GM18951 (cell line): ENCODE measurements around the gene WDR86.

ENCODE experiments used
- POLR2A ChIP-seq: IDR thresholded peaks from 4 replicates; pipeline ENCODE4 v1.6.1; 2011; ENCODE audit warnings: mild to moderate bottlenecking; ENCODE audit not compliant: insufficient read length, insufficient read depth; ENCODE audit errors: extremely low read depth
- in situ Hi-C: fragments of 300-500 bp; cut with MboI; formaldehyde crosslinking; loops from one replicate; pipeline ENCODE4 v1.12.0; 2022; ENCODE audit warnings: low sequenced_read_pairs, mixed read lengths, inconsistent platforms; ENCODE audit not compliant: unreplicated experiment

Gene WDR86

DNA sequence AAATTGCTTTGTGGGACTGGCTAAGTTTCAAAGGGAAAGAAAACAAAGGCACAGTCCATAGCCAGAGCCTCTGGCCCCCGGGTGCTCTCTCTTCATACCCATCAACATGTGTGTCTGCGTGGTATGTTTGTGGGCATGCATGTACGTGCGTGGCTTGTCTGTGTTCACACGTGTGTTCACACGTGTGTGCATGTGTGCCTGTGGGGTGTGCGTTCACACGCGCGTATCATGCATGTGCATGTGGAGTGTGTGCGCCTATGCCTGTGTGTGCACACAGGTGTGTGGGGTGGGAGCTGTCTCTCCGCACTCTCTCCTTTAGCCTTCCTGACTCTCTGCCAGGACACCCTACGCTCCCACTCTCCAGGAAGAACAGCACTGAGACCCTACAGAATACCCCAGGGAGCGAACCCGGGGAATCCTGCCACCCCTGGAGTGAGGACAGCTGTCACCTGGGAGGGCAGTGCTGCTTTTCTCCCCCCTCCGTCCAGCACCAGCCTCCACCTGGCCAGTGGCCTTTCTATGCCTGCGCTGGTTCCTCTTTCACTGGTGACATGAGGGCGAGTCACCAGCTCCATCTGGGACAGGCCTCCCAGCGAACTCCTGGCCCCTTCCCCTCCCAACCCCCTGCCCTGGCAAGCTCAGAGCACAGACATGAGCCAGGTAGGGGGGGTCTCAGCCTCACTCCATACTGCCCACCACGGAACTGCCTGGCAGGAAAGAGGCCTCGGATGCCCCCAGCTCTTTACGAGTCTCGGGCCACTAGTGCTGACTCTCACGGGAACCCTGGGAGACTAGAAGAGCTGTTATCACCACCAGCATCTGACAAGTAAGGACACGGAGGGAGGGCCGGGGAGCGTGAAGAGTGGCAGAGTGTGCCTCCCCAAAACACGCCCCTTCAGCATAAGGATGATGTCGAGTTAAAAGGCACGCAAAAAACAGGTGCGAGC lies 16.5 kb downstream of the WDR86 start:
- in situ Hi-C loops: no loop called here
- TF ChIP-seq POLR2A: no peak

DNA sequence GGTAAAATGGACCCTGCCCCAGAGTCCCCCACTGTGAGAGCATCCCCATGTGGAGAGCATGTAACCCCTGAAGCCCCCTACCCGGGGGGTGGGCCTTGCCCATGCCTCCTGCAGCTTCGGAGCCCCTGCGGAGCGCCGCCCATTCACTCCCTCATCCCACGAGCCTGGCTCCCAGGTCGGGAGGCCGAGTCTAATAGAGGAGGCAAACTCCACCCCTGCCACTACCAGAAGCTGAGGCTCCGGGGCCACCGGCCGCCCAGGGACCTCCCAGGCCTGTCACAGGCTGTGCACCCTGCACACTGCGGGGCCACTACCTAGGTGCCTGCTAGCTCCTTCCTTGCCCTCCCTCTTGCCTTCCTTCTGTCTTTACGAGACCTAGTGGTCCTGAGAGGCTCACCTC lies 17.4 kb downstream of the WDR86 start:
- in situ Hi-C loops: no loop called here
- no peak for TF ChIP-seq POLR2A

DNA sequence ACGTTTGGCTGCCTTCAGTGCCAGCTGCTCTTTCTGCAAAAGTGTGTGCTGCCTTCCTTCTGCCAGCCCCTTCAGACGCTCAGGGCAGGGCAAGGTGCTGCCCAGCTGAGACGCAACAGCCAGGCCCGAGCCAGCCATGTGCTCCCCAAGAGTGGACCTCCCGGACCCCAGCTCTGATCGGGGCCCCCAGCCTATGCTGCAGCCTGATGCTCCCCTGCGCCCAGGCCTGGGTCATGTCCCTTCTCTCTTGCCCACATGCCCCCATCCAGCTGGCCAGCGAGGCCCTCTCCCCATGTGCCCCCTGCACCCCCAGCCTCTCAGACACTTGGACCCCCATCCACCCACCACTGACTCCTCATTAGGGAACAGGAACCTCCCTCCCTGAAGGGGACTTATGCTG lies 17.8 kb downstream of the WDR86 start:
- in situ Hi-C loops: no loop called here
- no peak for TF ChIP-seq POLR2A

DNA sequence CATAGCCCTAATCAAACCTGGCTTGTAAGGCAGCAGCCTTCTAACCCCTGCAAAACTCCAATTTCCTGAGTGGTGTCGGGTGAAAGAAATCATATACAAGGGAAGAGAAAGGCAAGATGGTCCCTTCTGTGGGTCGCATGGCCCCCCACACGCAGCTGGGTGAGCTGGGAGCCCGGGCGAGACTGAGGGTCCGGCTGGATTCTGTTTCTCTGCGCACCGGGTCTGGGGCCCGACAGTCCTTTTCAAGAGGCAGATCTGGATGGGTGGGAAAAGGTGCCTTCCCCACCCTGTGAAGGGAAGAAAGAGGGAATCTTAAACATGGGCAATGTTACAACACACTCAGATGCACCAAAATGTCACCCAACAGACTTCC lies 18.5 kb downstream of the WDR86 start:
- in situ Hi-C loops: no loop called here
- no peak for TF ChIP-seq POLR2A

DNA sequence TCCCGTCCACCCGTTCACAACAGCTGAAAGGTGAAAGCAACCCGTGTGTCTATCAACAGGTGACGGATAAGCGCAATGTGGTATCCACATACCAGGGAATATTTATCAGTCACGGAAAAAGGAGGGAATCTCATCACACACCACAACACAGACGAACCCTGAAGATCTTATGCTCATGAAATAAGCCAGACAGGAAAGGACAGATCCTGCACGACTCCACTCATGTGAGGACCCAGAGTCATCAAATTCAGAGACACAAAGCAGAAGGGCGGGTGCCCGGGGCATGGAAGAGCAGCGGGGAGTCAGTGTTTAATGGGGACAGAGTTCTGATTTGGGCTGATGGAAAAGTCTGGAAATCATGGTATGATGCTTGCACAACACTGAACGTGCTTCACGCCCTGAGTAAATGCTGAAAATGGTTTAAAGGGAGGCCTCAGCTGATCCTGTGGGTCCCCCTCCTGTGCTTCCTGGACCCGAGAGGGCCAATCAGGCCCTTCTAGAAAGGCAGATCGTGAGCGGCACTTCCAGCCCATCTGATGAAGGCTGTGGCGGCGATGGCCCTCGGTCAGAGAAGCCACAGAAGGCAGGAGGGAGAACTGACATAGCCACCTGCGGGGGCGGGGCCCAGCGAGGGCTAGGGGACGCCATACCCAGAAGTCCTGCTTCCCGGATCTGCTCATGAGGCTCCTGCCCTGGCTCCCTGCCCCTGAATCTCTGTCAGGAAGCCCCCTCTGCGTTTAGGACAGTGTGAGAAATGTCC lies 19.1 kb downstream of the WDR86 start:
- no peak for TF ChIP-seq POLR2A
- in situ Hi-C loops: no loop called here

DNA sequence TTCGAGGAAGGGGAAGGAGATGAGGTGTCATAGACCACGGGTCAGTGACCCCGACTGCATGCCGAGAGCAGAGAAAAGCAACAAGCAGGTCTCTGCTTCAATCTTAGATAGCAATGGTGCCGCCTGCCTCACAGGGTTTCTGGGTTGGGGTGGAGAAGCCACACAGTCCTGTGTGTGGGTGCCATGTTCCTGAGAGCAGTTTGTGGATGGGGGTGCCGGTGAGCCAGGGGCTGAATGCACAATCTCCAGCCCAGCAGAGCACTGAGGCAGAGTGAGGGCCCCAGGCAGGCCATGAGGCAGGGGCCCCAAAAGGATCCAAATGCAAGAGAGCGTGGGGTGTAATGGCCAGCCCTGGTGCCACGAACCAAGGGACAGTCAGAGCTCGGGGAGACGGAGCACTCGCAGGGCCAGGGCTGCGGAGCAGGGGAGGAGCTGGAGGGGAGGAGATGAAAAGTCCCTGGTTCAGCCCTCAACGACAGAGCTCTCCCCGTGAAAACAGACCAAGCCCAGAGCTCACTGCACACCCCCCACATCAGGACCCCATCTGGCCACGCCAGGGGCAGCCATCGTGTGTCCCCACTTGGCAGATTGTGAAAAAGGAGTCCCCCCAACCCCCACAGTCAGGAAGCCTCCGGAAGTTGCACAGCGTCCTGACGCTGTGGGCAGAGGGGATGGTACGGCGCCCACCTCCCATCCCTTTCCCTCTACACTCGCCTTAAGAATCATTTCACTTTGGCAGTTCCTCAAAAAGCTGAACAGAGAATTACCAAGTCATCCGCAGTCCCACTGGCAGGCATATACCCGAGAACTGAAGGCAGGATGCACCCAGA lies 19.9 kb downstream of the WDR86 start:
- in situ Hi-C loops: no loop called here

DNA sequence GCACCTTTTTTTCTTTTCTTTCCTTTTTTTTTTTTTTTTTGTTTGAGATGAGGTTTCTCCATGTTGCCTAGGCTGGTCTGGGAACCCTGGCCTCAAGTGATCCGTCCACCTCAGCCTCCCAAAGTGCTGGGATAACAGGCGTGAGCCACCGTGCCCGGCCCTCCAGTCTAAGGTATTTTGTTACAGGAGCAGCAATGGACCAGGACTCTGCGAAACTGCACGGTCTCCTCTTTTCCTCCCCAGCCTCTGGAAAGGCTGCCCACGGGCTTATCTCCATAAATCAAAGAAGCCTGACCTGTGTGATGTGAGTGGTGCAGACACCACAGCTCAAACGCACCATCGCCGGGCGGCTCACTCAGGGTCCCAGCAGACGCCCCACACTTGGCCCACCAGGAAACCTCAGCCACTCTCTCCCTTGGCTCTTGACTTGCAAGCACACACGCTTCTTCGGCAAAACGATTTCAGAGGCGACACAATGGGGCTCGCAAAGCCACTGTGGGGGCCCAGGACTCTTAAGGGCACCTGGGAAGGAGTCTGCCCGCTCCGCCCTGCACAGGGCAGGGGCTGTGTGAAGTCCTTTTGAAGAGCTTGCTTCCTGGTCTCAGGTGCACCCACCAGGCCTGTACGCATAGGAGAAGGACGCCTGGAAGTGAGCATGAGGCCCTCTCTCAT lies 20.6 kb downstream of the WDR86 start:
- no peak for TF ChIP-seq POLR2A
- in situ Hi-C loops: no loop called here

More for the DNA sequence above, 19.9 kb downstream of the WDR86 start:
- TF ChIP-seq POLR2A: no peak

DNA sequence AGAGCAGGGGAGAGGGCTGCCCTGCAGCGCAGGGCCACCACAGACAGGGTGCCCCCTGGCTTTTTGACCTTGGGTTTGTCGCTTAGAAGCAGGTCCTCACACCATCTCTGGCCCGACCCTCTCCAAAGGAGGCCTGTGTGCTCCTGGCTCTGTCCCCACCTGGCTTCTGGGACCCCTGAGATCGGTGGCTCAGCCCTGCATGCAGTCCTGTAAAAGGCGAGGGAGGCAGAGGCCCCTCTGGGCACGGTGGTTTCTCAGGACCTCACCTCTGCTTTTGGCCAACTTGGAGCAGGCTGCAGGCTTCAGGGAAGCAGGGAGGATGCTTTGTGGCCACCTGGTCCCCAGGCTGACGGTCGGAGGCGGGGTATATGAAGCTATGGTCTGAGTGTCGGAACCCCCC lies 21.4 kb downstream of the WDR86 start:
- no peak for TF ChIP-seq POLR2A
- in situ Hi-C loops: no loop called here

DNA sequence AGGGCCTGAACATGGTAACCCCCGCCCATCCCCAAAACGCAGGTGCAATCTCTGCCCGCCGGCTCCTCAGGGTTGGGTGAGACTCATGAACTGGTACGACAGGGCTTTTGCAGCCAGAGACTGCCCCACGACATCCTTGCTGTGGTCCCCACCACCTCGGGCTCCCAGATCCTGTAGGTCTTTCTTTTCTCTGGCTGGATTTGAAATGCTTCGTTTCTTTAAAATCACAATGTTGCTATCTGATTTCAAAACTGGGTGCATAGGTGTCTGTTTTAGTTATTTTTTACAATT lies 21.9 kb downstream of the WDR86 start:
- no peak for TF ChIP-seq POLR2A
- in situ Hi-C loops: no loop called here

DNA sequence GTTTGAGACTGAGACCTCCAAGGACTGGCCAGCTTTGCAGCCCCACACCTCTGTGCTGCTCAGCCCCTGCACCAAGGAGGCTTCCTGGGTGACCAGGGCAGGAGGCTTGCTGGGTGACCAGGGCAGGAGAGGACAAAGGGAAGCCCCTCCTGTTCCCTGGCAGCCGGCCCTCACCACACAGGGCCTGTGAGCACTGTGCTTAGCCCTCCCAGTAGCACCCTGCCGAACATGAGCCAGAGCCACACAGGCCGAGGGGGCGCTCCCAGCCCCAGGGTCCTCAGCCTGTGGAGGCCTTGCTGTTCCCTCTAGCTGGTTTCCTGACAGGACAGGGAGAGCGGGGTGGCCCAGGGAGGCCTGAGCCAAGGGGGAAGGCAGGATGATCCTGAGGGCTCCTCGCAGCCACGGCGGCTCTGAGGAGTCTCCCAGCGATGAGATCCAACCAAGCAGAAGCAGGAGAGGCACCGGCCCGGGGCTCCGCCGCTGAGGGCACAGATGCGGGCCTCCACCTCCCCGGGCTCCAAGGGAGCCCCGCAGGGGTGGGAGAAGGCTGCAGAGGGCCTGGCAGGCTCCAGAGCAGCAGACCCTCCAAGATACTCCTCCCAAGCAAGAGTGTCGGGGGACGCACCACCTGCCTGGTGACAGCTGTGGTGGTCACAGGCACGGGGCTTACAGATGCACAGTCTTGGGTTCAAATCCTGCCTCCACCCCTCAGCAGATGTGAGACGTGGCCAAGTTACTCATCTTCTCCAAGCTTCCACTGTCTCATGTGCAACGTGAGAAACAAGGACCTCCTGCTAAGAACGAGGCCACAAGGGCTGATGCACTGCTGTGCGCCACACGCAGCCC lies 22.5 kb downstream of the WDR86 start:
- in situ Hi-C loops: no loop called here
- no peak for TF ChIP-seq POLR2A

DNA sequence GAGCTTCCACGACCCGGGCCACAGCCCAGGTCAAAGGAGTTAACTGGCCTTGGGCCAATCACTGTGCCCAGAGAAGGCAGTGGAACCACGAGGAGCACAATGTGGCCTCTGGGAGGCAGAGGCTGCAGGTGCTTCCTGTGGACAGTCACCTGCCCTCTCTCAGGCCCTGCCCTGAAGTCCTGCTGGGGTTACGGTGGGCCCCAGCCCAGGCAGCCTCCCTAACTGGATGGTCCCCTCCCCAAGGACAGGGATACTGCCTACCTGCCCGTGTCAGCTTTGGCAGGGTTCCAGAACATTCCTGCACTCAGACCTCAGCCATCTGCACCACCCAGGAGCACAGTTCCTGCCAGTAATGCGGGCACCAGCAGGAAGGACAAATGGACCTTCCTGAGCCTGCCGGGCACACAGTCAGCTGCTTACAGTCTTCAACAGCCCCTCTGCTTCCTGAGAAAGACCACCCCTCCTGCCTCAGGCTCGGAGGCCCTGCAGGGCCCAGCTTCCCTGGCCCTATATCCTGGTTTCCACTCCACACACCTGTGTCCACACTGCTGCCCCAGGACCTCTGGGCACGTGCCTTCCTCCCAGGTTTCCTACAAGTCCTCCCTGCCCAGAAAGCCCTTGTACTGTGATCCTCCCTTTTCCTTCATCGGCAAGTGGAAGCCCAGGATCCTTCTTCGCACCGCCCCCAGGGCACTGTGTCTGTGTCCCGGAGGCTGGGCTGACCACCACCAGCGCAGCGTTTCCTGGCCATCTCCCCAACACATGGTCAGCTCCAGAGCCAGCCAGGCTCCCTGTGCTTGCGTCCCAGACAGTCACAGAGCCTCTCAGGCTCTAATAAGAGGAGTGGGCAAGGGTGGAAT lies 23.3 kb downstream of the WDR86 start:
- in situ Hi-C loops: no loop called here

More for the DNA sequence above, 23.3 kb downstream of the WDR86 start:
- TF ChIP-seq POLR2A: no peak
